ENCODE data around the gene LONP1. TPM values are rescaled to one million over a fixed set of nuclear protein-coding genes. Genes with fewer than 3 reads are reported as not detected.

LONP1 gene
- total RNA-seq, 1 donor from 2014 or later: 64.4 TPM

DNA sequence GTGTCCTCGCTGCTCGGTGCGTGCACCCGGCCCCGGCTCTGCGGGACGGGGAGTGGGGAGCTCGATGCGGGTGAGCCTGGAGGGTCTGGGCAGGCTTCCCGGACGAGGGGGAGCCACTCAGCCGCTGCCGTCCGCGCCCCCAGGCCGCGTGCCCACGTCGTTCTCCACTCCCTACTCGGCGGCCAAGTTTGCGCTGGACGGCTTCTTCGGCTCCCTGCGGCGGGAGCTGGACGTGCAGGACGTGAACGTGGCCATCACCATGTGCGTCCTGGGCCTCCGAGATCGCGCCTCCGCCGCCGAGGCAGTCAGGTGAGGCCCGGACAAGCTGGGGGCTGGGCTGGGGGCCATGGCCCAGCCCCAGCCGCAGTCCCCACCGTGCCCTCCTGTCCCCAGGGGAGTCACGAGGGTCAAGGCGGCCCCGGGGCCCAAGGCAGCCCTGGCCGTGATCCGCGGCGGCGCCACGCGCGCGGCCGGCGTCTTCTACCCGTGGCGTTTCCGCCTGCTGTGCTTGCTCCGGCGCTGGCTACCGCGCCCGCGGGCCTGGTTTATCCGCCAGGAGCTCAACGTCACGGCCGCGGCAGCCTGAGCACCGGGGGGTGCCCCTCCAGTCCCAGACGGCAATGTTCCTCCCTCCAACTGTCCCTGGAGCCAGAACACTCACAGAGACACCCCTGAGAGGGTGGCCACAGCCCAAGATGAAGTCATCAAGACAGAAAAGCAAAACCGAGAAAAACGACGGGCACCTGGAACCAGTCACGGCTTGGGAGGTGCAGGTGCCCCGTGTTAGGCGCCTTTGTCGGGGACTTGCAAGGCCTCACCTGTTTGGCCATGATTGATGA, 32.4 kb downstream of the LONP1 start:
- H3K9me3 Mint-ChIP-seq (ENCODE audit: unreplicated experiment): no peaks in the 10 kb centered on the region
- TF ChIP-seq, protein P1, sequence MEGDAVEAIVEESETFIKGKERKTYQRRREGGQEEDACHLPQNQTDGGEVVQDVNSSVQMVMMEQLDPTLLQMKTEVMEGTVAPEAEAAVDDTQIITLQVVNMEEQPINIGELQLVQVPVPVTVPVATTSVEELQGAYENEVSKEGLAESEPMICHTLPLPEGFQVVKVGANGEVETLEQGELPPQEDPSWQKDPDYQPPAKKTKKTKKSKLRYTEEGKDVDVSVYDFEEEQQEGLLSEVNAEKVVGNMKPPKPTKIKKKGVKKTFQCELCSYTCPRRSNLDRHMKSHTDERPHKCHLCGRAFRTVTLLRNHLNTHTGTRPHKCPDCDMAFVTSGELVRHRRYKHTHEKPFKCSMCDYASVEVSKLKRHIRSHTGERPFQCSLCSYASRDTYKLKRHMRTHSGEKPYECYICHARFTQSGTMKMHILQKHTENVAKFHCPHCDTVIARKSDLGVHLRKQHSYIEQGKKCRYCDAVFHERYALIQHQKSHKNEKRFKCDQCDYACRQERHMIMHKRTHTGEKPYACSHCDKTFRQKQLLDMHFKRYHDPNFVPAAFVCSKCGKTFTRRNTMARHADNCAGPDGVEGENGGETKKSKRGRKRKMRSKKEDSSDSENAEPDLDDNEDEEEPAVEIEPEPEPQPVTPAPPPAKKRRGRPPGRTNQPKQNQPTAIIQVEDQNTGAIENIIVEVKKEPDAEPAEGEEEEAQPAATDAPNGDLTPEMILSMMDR (IDR thresholded peaks at IDR 0.05; ENCODE audit: unreplicated experiment): peak; percentile 25
- DNase-seq (ENCODE audit: low spot score): no peak
- peaks cover 14% of the 10 kb centered on the region for H3K4me1 Mint-ChIP-seq (ENCODE audit: unreplicated experiment)
- H3K36me3 Mint-ChIP-seq (ENCODE audit: low read depth, unreplicated experiment): peaks cover 15% of the 10 kb centered on the region
- peaks cover 10% of the 10 kb centered on the region for H3K27me3 Mint-ChIP-seq (ENCODE audit: unreplicated experiment)
- H3K27ac Mint-ChIP-seq (ENCODE audit: unreplicated experiment): no peak overlapping the region
- H3K4me3 Mint-ChIP-seq (ENCODE audit: unreplicated experiment): no peak overlapping the region

DNA sequence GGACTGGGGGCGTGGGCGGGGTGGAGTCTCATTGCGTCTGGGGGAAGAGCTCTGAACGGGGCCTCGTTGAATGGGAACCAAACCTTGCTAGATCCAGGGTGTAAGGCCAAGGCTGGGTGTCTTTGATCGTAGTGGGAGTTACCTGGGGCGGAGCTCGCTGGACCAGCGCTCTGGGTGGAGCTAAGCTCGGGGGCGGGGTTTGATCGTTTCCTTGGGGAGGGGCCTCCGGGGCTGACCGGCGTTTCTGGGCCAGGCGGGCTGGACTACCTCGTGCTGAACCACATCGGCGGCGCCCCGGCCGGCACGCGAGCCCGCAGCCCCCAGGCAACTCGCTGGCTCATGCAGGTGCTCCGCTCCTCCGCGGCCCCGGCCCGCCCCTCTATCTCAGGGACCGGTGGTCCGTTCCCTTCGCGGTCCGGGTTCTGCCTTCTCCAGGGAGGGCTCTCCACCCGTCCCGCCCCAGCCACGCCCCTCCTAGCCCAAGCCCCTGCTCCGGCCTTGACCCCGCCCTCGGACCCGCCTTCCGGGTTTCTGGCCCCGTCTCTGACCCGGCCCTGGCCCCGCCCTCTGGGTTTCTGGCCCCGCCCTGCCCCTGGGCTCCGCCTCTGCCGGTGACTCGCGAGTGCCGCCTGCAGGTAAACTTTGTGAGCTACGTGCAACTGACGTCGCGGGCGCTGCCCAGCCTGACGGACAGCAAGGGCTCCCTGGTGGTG, 33.1 kb downstream of the LONP1 start:
- TF ChIP-seq, protein P1 (IDR thresholded peaks at IDR 0.05; ENCODE audit: unreplicated experiment): peak; percentile 70
- Mint-ChIP-seq H3K9me3 (ENCODE audit: unreplicated experiment) (no peaks in the 10 kb centered on the region), H3K36me3 (ENCODE audit: low read depth, unreplicated experiment) (peaks cover 13% of the 10 kb centered on the region), H3K4me3 (ENCODE audit: unreplicated experiment) (peak overlapping the region; percentile 80), H3K27me3 (ENCODE audit: unreplicated experiment) (peaks cover 16% of the 10 kb centered on the region), H3K27ac (ENCODE audit: unreplicated experiment) (no peak overlapping the region), H3K4me1 (ENCODE audit: unreplicated experiment) (peaks cover 19% of the 10 kb centered on the region)
- DNase-seq (ENCODE audit: low spot score): peak; percentile 100

DNA sequence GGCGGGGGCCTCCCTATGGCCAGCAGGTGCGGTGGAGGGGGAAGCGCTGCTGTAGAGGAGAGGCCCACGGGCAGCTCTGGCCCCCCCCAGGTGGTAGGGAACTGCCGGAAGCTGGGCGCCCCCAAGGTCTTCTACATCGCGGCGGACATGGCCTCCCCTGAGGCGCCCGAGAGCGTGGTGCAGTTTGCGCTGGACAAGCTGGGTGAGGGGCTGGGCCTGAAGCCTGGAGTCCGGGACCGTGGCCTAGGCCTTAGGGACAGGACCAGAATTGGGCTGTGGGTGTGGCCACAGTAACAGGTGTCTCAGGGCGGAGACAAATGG, 33.7 kb downstream of the LONP1 start:
- Mint-ChIP-seq H3K4me3 (ENCODE audit: unreplicated experiment) (peak overlapping the region; percentile 80), H3K36me3 (ENCODE audit: low read depth, unreplicated experiment) (peaks cover 18% of the 10 kb centered on the region), H3K27me3 (ENCODE audit: unreplicated experiment) (peaks cover 20% of the 10 kb centered on the region), H3K4me1 (ENCODE audit: unreplicated experiment) (peaks cover 24% of the 10 kb centered on the region), H3K27ac (ENCODE audit: unreplicated experiment) (no peak overlapping the region), H3K9me3 (ENCODE audit: unreplicated experiment) (no peaks in the 10 kb centered on the region)
- TF ChIP-seq, protein P1 (IDR thresholded peaks at IDR 0.05; ENCODE audit: unreplicated experiment): no peak
- DNase-seq (ENCODE audit: low spot score): no peak

DNA sequence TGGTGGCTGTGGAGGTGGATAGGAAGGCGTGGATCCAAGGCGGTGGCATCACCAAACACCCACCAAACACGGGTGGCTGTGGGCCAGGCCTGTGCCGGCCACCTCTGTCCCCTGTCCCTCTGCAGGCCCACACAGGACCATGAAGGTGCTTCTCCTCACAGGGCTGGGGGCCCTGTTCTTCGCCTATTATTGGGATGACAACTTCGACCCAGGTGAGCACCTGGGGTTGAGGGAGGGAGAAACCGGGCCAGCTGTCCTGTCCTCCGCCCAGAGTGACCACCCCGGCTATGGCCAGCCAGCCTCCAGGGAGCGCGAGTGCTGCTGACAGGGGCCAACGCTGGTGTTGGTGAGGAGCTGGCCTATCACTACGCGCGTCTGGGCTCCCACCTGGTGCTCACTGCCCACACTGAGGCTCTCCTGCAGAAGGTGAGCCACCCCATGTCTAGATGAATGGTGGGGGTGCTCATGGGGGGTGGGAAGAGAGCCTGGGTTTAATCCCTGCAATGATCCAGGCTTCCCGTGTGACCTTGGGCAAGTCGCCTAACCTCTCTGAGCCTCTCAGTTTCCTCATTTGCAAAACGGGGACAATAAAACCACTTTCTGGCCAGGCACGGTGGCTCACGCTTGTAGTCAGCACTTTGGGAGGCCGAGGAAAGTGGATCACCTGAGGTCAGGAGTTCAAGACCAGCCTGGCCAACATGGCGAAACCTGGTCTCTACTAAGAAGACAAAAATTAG, 35.1 kb downstream of the LONP1 start:
- Mint-ChIP-seq H3K4me1 (ENCODE audit: unreplicated experiment) (peaks cover 17% of the 10 kb centered on the region), H3K27ac (ENCODE audit: unreplicated experiment) (no peak overlapping the region), H3K36me3 (ENCODE audit: low read depth, unreplicated experiment) (peaks cover 14% of the 10 kb centered on the region), H3K9me3 (ENCODE audit: unreplicated experiment) (no peaks in the 10 kb centered on the region), H3K4me3 (ENCODE audit: unreplicated experiment) (no peak overlapping the region), H3K27me3 (ENCODE audit: unreplicated experiment) (peaks cover 19% of the 10 kb centered on the region)
- TF ChIP-seq, protein P1 (IDR thresholded peaks at IDR 0.05; ENCODE audit: unreplicated experiment): no peak
- no peak for DNase-seq (ENCODE audit: low spot score)
